ENCODE results near the gene S1PR1. TPM values are rescaled to one million over a fixed set of nuclear protein-coding genes. Genes with fewer than 3 reads are reported as not detected.
A peak's percentile ranks its signal among the peaks of the same experiment; 100 is the strongest.
"Not testable (repeated sequence)": the region's sequence is repeated elsewhere in the genome, so short reads cannot be mapped to it uniquely, and the experiment has no call there.

S1PR1 gene
- total RNA-seq (2012; rRNA removed) = 0.44 and 1.3 TPM in 2 replicates

GRCh38 chr1:101236516-101237228 lies at the start of gene S1PR1:
TSS of gene S1PR1 (plus strand) at chr1:101237019. CDS start at chr1:101238985, 1,966 bp downstream.
- H3K36me3 ChIP-seq (ENCODE audit: insufficient read depth, low read length) = peaks cover 22% of the 10 kb centered on the region
- H3K27me3 ChIP-seq (ENCODE audit: control insufficient read depth, insufficient read depth, low read length) = no peaks in the 10 kb centered on the region
- H3K9me3 ChIP-seq (replicated peaks; ENCODE audit: low read length) = no peaks in the 10 kb centered on the region
- H3K4me2 ChIP-seq (ENCODE audit: low read length) = peak within 1 kb of the TSS; percentile 90
- peak within 1 kb of the TSS; percentile 92 for H3K9ac ChIP-seq (ENCODE audit: low read depth, low read length)
- peaks cover 10% of the 10 kb centered on the region for H3K4me1 ChIP-seq (ENCODE audit: control insufficient read depth, insufficient read depth, low read length)
- H3K4me3 ChIP-seq (ENCODE audit: low read length) = peak within 1 kb of the TSS; percentile 87

GRCh38 chr1:101187297-101187696 lies 49.5 kb upstream of the S1PR1 start:
- no peak overlapping the region for H3K4me3 ChIP-seq (ENCODE audit: low read length)
- no peaks in the 10 kb centered on the region for H3K27me3 ChIP-seq (ENCODE audit: control insufficient read depth, insufficient read depth, low read length)
- peak overlapping the region; percentile 3 for H3K4me2 ChIP-seq (ENCODE audit: low read length)
- H3K4me1 ChIP-seq (ENCODE audit: control insufficient read depth, insufficient read depth, low read length) = peaks cover 48% of the 10 kb centered on the region
- H3K9ac ChIP-seq (ENCODE audit: low read depth, low read length) = peak overlapping the region; percentile 11
- no peaks in the 10 kb centered on the region for H3K9me3 ChIP-seq (replicated peaks; ENCODE audit: low read length)
- H3K36me3 ChIP-seq (ENCODE audit: insufficient read depth, low read length) = no peaks in the 10 kb centered on the region

DNA sequence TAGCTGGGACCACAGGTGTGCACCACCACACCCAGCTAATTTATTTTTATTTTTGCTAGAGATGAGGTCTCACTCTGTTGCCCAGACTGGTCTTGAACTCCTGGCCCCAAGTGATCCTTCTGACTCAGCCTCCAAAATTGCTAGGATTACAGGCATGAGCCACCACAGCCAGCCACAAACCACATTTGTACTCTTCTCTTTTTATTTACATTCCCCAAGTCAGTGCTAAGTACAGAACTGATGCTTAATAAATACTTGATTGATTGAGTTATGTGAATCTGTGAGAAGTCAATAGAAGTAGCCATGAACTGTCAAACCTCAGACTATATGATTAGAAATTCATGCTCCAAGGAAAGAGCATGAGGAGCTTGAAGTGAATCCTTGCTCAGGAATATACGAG lies 48.5 kb upstream of the S1PR1 start:
- Histone ChIP-seq H3K9ac (ENCODE audit: low read depth, low read length) (no peak overlapping the region), H3K4me3 (ENCODE audit: low read length) (no peak overlapping the region), H3K4me1 (ENCODE audit: control insufficient read depth, insufficient read depth, low read length) (peaks cover 38% of the 10 kb centered on the region), H3K4me2 (ENCODE audit: low read length) (no peak overlapping the region), H3K27me3 (ENCODE audit: control insufficient read depth, insufficient read depth, low read length) (no peaks in the 10 kb centered on the region), H3K36me3 (ENCODE audit: insufficient read depth, low read length) (no peaks in the 10 kb centered on the region), H3K9me3 (replicated peaks; ENCODE audit: low read length) (no peaks in the 10 kb centered on the region)

GRCh38 chr1:101188968-101189367 lies 47.9 kb upstream of the S1PR1 start:
- H3K4me1 ChIP-seq (ENCODE audit: control insufficient read depth, insufficient read depth, low read length) = peaks cover 38% of the 10 kb centered on the region
- not testable (repeated sequence) for H3K9ac ChIP-seq (ENCODE audit: low read depth, low read length); H3K9me3 ChIP-seq (replicated peaks; ENCODE audit: low read length); H3K36me3 ChIP-seq (ENCODE audit: insufficient read depth, low read length); H3K4me2 ChIP-seq (ENCODE audit: low read length); H3K27me3 ChIP-seq (ENCODE audit: control insufficient read depth, insufficient read depth, low read length); H3K4me3 ChIP-seq (ENCODE audit: low read length)

- H3K4me2 ChIP-seq (ENCODE audit: low read length) = no peak overlapping the region
- no peak overlapping the region for H3K9ac ChIP-seq (ENCODE audit: low read depth, low read length)
- H3K36me3 ChIP-seq (ENCODE audit: insufficient read depth, low read length) = no peaks in the 10 kb centered on the region
- H3K27me3 ChIP-seq (ENCODE audit: control insufficient read depth, insufficient read depth, low read length) = no peaks in the 10 kb centered on the region
- H3K9me3 ChIP-seq (replicated peaks; ENCODE audit: low read length) = no peaks in the 10 kb centered on the region
- no peak overlapping the region for H3K4me3 ChIP-seq (ENCODE audit: low read length)
- peaks cover 34% of the 10 kb centered on the region for H3K4me1 ChIP-seq (ENCODE audit: control insufficient read depth, insufficient read depth, low read length)
These were observed 46.4 kb upstream of the S1PR1 start for GRCh38 chr1:101190441-101190840.

DNA sequence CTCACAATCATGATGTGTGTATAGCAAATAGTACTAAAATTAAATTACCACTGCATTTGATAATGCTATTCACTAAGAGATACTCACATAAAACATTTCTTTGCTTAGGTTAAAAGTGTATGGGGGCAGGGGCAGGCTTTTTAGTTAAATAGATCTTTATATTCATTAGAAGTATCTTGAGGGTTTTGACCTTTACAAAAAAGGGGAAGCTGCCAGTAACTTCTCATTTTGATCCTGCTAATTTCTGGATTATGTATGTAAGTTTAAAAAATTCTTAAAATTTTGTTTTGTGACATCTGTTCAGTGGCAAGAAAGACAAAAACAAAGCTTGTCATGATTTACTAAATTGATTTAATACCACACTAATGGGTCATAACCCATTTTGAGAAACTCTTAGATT lies 45.8 kb upstream of the S1PR1 start:
- no peaks in the 10 kb centered on the region for H3K9me3 ChIP-seq (replicated peaks; ENCODE audit: low read length)
- no peaks in the 10 kb centered on the region for H3K36me3 ChIP-seq (ENCODE audit: insufficient read depth, low read length)
- peaks cover 28% of the 10 kb centered on the region for H3K4me1 ChIP-seq (ENCODE audit: control insufficient read depth, insufficient read depth, low read length)
- H3K27me3 ChIP-seq (ENCODE audit: control insufficient read depth, insufficient read depth, low read length) = no peaks in the 10 kb centered on the region
- no peak overlapping the region for H3K4me3 ChIP-seq (ENCODE audit: low read length)
- H3K9ac ChIP-seq (ENCODE audit: low read depth, low read length) = no peak overlapping the region
- no peak overlapping the region for H3K4me2 ChIP-seq (ENCODE audit: low read length)

- H3K36me3 ChIP-seq (ENCODE audit: insufficient read depth, low read length) = no peaks in the 10 kb centered on the region
- H3K4me3 ChIP-seq (ENCODE audit: low read length) = no peak overlapping the region
- H3K9ac ChIP-seq (ENCODE audit: low read depth, low read length) = no peak overlapping the region
- H3K4me1 ChIP-seq (ENCODE audit: control insufficient read depth, insufficient read depth, low read length) = peaks cover 4% of the 10 kb centered on the region
- no peaks in the 10 kb centered on the region for H3K27me3 ChIP-seq (ENCODE audit: control insufficient read depth, insufficient read depth, low read length)
- H3K4me2 ChIP-seq (ENCODE audit: low read length) = no peak overlapping the region
- H3K9me3 ChIP-seq (replicated peaks; ENCODE audit: low read length) = no peaks in the 10 kb centered on the region
These were observed 43.1 kb upstream of the S1PR1 start for GRCh38 chr1:101193733-101194169.

DNA sequence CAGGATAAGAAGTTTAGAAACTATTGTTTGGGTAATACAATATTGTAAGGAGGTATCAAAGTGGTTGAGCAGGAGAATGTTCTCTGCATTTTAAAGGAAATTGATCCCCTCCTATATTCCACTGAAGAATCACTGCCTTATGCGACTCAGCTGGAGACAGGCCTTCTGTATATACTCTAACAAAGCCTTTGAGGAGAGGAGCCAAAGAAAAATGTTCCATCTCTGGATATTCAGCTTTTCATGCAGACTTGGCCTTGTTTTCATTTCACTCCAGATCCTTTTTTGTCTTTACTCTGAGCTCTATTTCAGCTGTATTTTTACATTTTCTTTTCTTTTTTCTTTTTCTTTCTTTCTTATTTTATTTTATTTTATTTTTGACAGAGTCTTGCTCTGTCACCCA lies 42.1 kb upstream of the S1PR1 start:
- no peaks in the 10 kb centered on the region for H3K27me3 ChIP-seq (ENCODE audit: control insufficient read depth, insufficient read depth, low read length)
- H3K9me3 ChIP-seq (replicated peaks; ENCODE audit: low read length) = no peaks in the 10 kb centered on the region
- H3K36me3 ChIP-seq (ENCODE audit: insufficient read depth, low read length) = no peaks in the 10 kb centered on the region
- H3K9ac ChIP-seq (ENCODE audit: low read depth, low read length) = no peak overlapping the region
- H3K4me2 ChIP-seq (ENCODE audit: low read length) = no peak overlapping the region
- H3K4me3 ChIP-seq (ENCODE audit: low read length) = no peak overlapping the region
- peaks cover 4% of the 10 kb centered on the region for H3K4me1 ChIP-seq (ENCODE audit: control insufficient read depth, insufficient read depth, low read length)

- H3K27me3 ChIP-seq (ENCODE audit: control insufficient read depth, insufficient read depth, low read length) = no peaks in the 10 kb centered on the region
- H3K9me3 ChIP-seq (replicated peaks; ENCODE audit: low read length) = no peaks in the 10 kb centered on the region
- H3K4me3 ChIP-seq (ENCODE audit: low read length) = no peak overlapping the region
- no peak overlapping the region for H3K9ac ChIP-seq (ENCODE audit: low read depth, low read length)
- H3K4me2 ChIP-seq (ENCODE audit: low read length) = no peak overlapping the region
- peaks cover 19% of the 10 kb centered on the region for H3K4me1 ChIP-seq (ENCODE audit: control insufficient read depth, insufficient read depth, low read length)
- no peaks in the 10 kb centered on the region for H3K36me3 ChIP-seq (ENCODE audit: insufficient read depth, low read length)
These were observed 40.2 kb upstream of the S1PR1 start for GRCh38 chr1:101196668-101197067.

GRCh38 chr1:101198842-101199636 lies 37.8 kb upstream of the S1PR1 start:
- Histone ChIP-seq H3K4me1 (ENCODE audit: control insufficient read depth, insufficient read depth, low read length) (peaks cover 14% of the 10 kb centered on the region), H3K4me3 (ENCODE audit: low read length) (no peak overlapping the region), H3K36me3 (ENCODE audit: insufficient read depth, low read length) (no peaks in the 10 kb centered on the region), H3K4me2 (ENCODE audit: low read length) (no peak overlapping the region), H3K9ac (ENCODE audit: low read depth, low read length) (no peak overlapping the region), H3K27me3 (ENCODE audit: control insufficient read depth, insufficient read depth, low read length) (no peaks in the 10 kb centered on the region), H3K9me3 (replicated peaks; ENCODE audit: low read length) (no peaks in the 10 kb centered on the region)

DNA sequence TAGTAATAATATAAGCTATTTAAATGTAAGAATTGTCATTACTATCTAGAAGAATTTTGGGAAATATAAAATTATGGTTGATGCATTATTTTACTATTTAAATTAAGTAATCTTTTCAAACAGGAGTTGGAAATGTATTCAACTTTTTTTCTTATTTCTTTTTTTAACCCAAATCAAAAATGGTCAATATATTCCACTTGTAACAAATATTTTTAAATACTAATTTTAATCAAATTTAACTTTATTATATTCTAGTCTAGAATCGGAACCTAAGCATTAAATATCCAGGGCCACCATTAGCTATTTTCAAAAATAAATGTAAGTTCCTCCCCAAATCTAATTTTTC lies 37.2 kb upstream of the S1PR1 start:
- Histone ChIP-seq H3K4me1 (ENCODE audit: control insufficient read depth, insufficient read depth, low read length) (peaks cover 14% of the 10 kb centered on the region), H3K9me3 (replicated peaks; ENCODE audit: low read length) (no peaks in the 10 kb centered on the region), H3K9ac (ENCODE audit: low read depth, low read length) (no peak overlapping the region), H3K4me2 (ENCODE audit: low read length) (no peak overlapping the region), H3K36me3 (ENCODE audit: insufficient read depth, low read length) (no peaks in the 10 kb centered on the region), H3K4me3 (ENCODE audit: low read length) (no peak overlapping the region), H3K27me3 (ENCODE audit: control insufficient read depth, insufficient read depth, low read length) (no peaks in the 10 kb centered on the region)

GRCh38 chr1:101200513-101200912 lies 36.3 kb upstream of the S1PR1 start:
- no peaks in the 10 kb centered on the region for H3K36me3 ChIP-seq (ENCODE audit: insufficient read depth, low read length)
- H3K4me3 ChIP-seq (ENCODE audit: low read length) = no peak overlapping the region
- H3K9me3 ChIP-seq (replicated peaks; ENCODE audit: low read length) = no peaks in the 10 kb centered on the region
- H3K4me2 ChIP-seq (ENCODE audit: low read length) = peak overlapping the region; percentile 20
- no peaks in the 10 kb centered on the region for H3K27me3 ChIP-seq (ENCODE audit: control insufficient read depth, insufficient read depth, low read length)
- peaks cover 14% of the 10 kb centered on the region for H3K4me1 ChIP-seq (ENCODE audit: control insufficient read depth, insufficient read depth, low read length)
- H3K9ac ChIP-seq (ENCODE audit: low read depth, low read length) = peak overlapping the region; percentile 55

Measured in skeletal muscle satellite cell (primary cell).